ENCODE data around the gene CARS2. TPM values are rescaled to one million over a fixed set of nuclear protein-coding genes. Genes with fewer than 3 reads are reported as not detected.
A peak's percentile ranks its signal among the peaks of the same experiment; 100 is the strongest.
"Not testable (repeated sequence)": the region's sequence is repeated elsewhere in the genome, so short reads cannot be mapped to it uniquely, and the experiment has no call there.

Gene CARS2
- polyA plus RNA-seq, 1 donor from 2014 or later, result 68.5 TPM

DNA sequence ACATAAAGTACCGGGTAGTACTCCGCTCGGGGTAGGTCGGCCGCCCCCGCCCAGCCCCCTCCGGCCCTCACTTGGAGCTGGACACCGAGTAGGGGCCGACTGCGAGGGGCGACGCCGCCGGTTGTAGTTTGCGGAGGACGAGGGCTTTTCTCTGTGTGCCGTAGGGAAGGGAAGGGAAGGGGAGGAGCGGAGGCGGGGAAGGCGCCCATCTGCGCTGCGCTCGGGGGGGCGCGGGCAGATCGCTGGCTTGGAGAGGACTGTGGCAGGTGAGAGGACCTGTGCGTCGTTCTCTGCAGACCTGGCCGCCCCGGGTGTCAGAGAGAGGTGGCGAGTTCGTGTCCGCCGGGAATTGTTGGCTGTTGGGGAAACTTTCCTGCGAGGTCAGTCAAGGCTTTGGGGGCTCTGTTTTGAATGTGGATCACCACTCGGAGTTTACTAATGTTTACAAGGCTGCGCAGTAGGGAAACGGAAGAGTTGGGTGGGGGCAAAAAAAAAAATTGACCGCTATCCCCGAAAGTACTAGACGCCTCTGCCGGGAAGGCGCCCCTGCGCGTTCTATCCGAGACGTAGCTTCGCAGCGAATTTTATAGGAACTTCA lies 9.0 kb upstream of the CARS2 start:
- Mint-ChIP-seq H3K4me1 (peaks cover 8 to 26% (median 9%) of the 10 kb centered on the region in 3 donors), H3K4me3 (peak overlapping the region; percentile 97 to 100 (median 98)), H3K9me3 (no peaks in the 10 kb centered on the region), H3K27ac (peak overlapping the region; percentile 98 to 99 (median 98)), H3K27me3 (no peaks in the 10 kb centered on the region), H3K36me3 (no peaks in the 10 kb centered on the region)

DNA sequence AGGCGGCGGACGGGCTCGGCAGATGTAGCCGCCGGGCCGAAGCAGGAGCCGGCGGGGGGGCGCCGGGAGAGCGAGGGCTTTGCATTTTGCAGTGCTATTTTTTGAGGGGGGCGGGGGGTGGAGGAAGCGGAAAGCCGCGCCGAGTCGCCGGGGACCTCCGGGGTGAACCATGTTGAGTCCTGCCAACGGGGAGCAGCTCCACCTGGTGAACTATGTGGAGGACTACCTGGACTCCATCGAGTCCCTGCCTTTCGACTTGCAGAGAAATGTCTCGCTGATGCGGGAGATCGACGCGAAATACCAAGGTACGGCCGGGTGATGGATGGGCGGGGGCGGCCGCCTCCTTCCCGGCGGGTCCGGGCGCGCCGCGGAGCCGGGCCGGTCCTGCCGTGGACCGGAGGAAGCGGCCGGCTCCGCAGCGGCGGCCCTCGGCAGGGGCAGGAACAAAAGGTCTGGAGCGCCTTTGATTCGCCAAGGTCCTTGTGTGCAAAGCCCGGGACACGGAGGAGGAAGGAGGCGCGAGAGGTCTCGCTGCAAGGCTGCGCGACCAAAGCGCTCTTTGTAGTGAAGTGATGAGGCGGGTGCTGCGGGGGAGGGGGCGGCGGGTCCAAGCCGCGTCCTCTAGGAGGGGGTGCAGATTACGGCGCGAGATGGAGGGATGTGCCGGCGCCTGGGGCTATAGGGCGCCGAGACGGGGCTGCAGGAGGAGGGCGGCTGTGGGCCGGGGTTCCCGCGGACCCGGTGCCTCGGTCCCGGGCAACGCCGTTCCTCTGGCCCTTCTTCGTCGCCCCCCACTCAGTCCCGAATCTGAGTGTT lies 8.3 kb upstream of the CARS2 start:
- H3K4me3 Mint-ChIP-seq, result peak overlapping the region; percentile 97 to 100 (median 98)
- peak overlapping the region; percentile 98 to 99 (median 98) for H3K27ac Mint-ChIP-seq
- H3K4me1 Mint-ChIP-seq, result peaks cover 8 to 26% (median 9%) of the 10 kb centered on the region in 3 donors

DNA sequence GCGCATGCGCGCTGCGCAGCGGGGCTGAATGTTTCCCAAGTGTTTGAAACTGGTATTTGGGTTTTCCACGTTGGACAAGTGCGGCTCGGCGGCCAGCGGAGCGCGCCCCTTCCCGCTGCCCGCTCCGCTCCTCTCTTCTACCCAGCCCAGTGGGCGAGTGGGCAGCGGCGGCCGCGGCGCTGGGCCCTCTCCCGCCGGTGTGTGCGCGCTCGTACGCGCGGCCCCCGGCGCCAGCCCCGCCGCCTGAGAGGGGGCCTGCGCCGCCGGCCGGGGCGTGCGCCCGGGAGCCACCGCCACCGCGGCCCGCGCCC lies 7.7 kb upstream of the CARS2 start, which contains the start of gene ING1:
TSS of gene ING1 (plus strand) at position 59 of the 311 bp plus-strand sequence. CDS start 450 bp downstream, outside the sequence.
- Mint-ChIP-seq H3K4me3 (peak within 1 kb of the TSS; percentile 97 to 100 (median 98)), H3K27me3 (no peaks in the 10 kb centered on the region), H3K4me1 (peaks cover 8 to 23% (median 9%) of the 10 kb centered on the region in 3 donors), H3K36me3 (no peaks in the 10 kb centered on the region), H3K27ac (peak within 1 kb of the TSS; percentile 99 to 100 (median 99)), H3K9me3 (no peaks in the 10 kb centered on the region)

More for the DNA sequence above, 8.3 kb upstream of the CARS2 start:
- H3K9me3 Mint-ChIP-seq, result no peaks in the 10 kb centered on the region
- H3K36me3 Mint-ChIP-seq, result no peaks in the 10 kb centered on the region
- H3K27me3 Mint-ChIP-seq, result no peaks in the 10 kb centered on the region

DNA sequence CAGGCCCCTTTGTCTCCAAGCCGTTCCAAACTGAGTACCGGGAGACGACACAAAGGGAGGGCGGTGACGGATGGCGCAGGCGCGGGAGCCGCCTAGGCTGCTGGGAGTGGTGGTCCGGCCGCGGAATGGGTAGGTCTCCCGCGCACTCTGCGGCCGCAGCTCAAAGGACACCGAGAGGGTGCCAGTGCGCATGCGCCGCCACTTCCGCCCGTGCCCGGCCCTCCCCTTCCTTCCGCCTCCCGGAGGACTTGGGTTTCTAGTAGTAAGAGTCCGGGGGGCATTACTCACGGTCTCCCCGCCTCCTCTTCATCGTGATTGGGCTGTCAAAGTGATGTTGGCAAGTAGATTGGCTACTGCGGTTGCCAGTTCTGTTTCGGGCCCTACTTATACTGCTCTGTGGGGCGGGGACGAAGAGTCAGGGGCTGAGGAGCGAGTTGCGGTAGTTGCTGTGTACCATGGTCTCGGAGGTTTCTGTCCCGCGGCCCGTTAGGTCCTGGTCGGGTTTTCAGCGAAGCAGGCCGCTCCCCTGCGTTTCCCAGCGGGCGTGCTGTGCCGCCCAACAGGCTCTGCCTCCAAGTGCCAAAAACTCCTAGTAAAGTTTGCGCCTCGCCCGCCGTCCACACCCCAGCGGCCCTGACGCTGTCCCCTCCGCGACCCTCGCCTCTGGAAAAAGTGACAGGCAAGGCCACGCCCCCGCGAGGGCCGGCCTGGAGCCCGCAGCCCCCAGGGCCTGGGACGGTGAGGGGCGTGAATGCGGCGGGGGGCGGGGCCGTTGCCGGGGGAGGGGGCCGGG lies 7.1 kb upstream of the CARS2 start:
- peak overlapping the region; percentile 99 to 100 (median 99) for H3K27ac Mint-ChIP-seq
- no peaks in the 10 kb centered on the region for H3K27me3 Mint-ChIP-seq
- H3K9me3 Mint-ChIP-seq, result no peaks in the 10 kb centered on the region
- no peaks in the 10 kb centered on the region for H3K36me3 Mint-ChIP-seq
- peak overlapping the region; percentile 92 to 97 (median 96) for H3K4me3 Mint-ChIP-seq
- H3K4me1 Mint-ChIP-seq, result peaks cover 8 to 21% (median 9%) of the 10 kb centered on the region in 3 donors

DNA sequence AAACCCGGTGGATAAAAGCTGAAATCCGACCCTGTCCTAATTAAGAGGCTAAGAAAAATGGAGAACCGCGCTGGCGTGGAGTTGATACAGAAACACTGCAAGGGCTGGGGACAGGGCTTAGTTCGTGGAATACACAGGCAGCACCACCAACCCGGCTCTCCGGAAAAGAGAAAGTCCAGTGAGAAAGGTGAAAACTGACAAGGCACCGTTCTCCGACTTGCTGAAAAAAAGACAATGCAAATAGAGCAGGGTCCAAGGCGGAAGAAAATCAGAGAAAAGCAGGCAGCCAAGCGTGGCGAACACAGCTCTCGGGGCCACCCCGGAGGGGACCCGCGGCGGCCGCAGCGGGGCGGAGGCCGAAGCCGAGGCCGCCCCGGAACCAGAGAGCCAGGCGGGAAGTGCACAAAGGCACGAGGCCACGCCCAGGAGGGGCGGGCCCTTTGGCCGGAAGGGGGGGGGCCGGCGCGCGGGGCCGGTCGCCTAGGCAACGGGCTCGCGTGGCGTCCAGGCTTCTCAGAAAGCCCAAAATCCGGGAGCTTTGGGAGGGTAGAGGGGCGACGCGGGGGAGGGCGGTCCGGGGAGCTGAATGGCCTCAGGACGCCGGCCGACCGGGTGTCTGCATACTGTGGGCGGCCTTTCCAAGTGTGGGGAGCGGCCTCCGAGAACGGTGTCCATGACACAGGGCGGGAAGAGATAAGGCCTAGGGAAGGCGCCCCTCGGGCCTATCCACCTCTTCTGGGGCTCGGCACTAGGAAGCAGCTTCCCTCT lies 6.3 kb upstream of the CARS2 start:
- H3K27me3 Mint-ChIP-seq, result no peaks in the 10 kb centered on the region
- H3K27ac Mint-ChIP-seq, result peak overlapping the region; percentile 99 to 100 (median 99)
- H3K9me3 Mint-ChIP-seq, result no peaks in the 10 kb centered on the region
- no peaks in the 10 kb centered on the region for H3K36me3 Mint-ChIP-seq
- peak overlapping the region; percentile 92 to 97 (median 96) for H3K4me3 Mint-ChIP-seq
- peaks cover 8 to 20% (median 9%) of the 10 kb centered on the region in 3 donors for H3K4me1 Mint-ChIP-seq

DNA sequence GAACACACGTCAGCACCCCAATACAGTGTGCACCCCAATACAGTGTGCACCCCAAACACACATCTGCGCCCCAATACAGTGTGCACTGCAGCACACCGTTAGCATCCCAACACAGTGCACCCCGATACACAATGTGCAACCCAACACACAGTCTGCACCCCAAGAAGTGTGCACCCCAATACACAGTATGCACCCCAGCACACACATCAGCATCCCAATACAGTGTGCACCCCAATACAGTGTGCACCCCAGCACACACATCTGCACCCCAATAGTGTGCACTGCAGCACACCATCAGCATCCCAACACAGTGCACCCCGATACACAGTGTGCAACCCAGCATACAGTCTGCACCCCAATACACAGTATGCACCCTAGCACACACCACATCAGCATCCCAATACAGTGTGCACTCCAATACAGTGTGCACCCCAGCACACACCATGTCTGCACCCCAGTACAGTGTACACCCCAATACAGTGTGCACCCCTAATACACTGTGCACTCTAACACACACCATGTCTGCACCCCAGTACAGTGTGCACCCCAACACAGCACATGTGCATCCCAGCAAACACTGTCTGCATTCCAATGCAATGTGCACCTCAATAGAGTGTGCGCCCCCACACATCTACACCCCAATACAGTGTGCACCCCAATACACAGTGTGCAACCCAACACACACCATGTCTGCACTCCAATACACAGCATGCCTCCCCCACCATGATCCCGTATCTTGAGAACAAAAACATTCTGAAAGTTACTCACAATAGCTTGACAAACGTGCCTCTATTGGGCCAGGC lies 855 bp upstream of the CARS2 start:
- H3K4me3 Mint-ChIP-seq, result peak overlapping the region; percentile 52 to 93 (median 84)
- peak overlapping the region in 2 of 3 donors; percentile 6 to 63 for H3K27ac Mint-ChIP-seq
- H3K36me3 Mint-ChIP-seq, result no peaks in the 10 kb centered on the region
- H3K9me3 Mint-ChIP-seq, result no peaks in the 10 kb centered on the region
- H3K27me3 Mint-ChIP-seq, result no peaks in the 10 kb centered on the region
- peaks cover 17 to 42% (median 30%) of the 10 kb centered on the region in 3 donors for H3K4me1 Mint-ChIP-seq

DNA sequence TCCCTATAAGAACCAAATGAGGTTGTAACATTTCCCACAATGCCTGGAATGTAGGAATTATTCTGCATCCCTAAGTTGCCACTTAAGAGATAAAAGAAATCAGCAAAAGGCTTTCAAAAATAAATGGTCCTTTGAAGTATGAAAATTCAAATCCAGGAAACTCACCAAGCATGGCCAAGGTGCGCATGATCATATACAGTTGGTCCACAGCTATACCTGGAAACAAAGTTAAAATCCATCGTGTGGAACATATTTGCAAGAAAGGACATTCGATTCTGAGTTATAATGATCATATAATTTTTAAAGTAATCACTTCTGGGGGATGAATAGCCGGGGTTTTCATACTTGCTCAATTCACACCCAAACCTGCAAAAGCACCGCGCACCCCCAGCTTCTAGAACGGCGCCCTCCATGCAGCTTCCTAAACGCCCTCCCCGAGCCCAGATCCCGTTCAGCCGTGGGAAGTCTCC lies 525 bp downstream of the CARS2 start:
- peak overlapping the region; percentile 79 to 90 (median 88) for H3K27ac Mint-ChIP-seq
- no peaks in the 10 kb centered on the region for H3K27me3 Mint-ChIP-seq
- no peaks in the 10 kb centered on the region for H3K36me3 Mint-ChIP-seq
- peak overlapping the region; percentile 52 to 97 (median 95) for H3K4me3 Mint-ChIP-seq
- H3K9me3 Mint-ChIP-seq, result no peaks in the 10 kb centered on the region
- H3K4me1 Mint-ChIP-seq, result peaks cover 17 to 36% (median 31%) of the 10 kb centered on the region in 3 donors

DNA sequence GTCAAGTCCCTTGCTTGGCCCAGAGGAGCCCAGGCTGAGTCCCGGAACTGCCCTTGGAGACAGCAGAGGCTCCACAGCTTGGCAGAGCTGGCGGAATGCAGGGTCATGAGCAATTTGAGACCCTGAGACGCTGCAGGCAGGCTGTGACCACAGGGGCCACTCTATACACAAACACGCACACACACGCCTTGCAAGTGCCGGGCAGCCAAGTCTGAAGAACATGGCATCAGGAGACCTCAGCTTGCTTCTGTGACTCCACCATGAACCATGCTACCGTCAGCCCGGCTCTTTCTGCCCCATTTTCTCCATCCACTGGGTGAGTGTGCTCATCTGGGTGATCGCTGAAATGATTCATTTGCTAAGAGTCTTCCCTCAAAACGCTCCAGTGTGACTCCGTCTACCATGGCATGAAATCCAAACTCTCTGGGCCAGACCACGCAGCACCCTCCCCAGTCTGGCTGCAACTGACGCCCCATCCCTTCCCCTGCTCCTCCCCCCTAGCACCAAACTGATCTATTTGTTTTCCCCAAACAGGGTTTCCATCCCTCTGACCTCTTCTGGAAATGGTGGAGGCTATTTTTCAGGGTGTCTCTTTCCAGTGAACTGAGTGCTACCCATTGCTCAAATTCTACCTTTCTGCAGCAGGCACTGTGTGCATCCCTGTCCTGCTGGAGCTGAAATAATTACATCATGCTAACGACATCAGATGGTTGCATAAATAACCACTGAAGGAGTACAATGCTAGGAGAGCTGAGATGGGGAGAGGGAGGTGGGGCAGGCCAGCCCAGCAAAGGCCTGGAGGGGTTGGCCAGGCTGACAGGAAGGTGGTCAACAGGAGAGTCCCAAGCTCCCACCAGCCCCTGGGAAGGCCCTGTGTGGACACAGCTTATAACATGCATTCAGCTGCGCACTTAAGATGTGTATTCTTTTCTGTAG lies 3.1 kb downstream of the CARS2 start:
- no peaks in the 10 kb centered on the region for H3K9me3 Mint-ChIP-seq
- H3K4me3 Mint-ChIP-seq, result peak overlapping the region in 2 of 4 donors; percentile 48 to 52
- H3K27ac Mint-ChIP-seq, result peak overlapping the region in 1 of 3 donors; percentile 31
- peaks cover 3% of the 10 kb centered on the region for H3K36me3 Mint-ChIP-seq
- H3K27me3 Mint-ChIP-seq, result no peaks in the 10 kb centered on the region
- peaks cover 26 to 49% (median 41%) of the 10 kb centered on the region in 3 donors for H3K4me1 Mint-ChIP-seq

DNA sequence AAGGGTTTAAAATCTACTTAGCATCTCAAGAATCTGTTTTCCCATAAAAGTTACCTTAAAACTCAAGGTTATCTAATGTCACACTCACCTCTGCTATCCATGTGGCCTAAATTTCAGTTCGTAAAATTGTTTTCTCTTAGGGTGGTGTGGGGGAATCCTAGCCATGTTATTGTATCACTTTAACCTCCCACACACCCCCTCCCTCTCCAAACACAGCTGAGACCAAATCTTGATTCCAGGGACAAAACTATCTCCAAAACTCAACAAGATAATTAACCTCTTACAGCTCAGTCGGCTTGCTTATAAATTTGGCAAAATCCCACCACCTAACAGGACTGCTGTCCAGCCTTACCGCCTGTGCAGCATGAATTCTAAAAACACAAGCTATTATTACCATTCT lies 3.8 kb downstream of the CARS2 start:
- H3K9me3 Mint-ChIP-seq, result no peaks in the 10 kb centered on the region
- peak overlapping the region in 3 of 4 donors; percentile 5 to 63 (median 52) for H3K4me3 Mint-ChIP-seq
- H3K36me3 Mint-ChIP-seq, result peaks cover 4% of the 10 kb centered on the region
- H3K27ac Mint-ChIP-seq, result no peak overlapping the region
- H3K27me3 Mint-ChIP-seq, result no peaks in the 10 kb centered on the region
- H3K4me1 Mint-ChIP-seq, result peaks cover 30 to 46% (median 43%) of the 10 kb centered on the region in 3 donors

DNA sequence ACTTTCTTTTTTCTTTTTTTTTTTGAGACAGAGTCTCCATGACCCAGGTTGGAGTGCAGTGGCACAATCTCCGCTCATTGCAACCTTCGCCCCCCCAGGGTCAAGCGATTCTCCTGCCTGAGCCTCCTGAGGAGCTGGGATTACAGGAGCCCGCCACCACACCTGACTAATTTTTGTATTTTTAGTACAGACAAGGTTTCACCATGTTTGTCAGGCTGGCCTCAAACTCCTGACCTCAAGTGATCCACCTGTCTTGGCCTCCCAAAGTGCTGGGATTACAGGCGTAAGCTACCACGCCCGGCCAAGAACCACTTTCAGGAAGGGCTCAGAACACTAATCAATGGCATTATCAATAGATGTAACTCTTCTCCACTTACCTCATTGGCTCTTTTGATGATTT lies 4.9 kb downstream of the CARS2 start:
- H3K4me1 Mint-ChIP-seq, result peaks cover 30 to 37% (median 35%) of the 10 kb centered on the region in 3 donors
- H3K27ac Mint-ChIP-seq, H3K4me3 Mint-ChIP-seq, H3K27me3 Mint-ChIP-seq, H3K9me3 Mint-ChIP-seq, H3K36me3 Mint-ChIP-seq: not testable (repeated sequence)

DNA sequence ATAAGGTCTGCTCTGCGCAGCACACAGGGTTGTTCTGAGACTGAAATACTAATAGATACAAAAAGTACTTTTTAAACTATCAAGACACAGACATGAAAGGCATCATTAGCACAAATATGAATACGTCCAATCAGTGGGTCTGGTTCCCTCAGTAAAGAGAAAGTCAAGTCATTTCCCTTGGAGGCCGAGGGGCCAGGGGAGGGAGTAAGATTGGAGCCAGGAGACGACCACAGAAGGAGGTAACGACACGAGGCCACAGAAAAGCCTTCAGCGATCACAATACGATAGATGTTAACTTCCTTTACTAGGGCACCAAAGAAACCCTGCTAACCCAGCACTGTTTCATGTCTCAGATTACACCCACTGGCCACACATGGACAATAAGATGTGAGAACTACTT lies 5.3 kb downstream of the CARS2 start:
- H3K36me3 Mint-ChIP-seq, result peaks cover 4% of the 10 kb centered on the region
- H3K4me1 Mint-ChIP-seq, result peaks cover 30 to 37% (median 35%) of the 10 kb centered on the region in 3 donors
- no peaks in the 10 kb centered on the region for H3K27me3 Mint-ChIP-seq
- no peaks in the 10 kb centered on the region for H3K9me3 Mint-ChIP-seq
- peak overlapping the region in 2 of 4 donors; percentile 5 to 53 for H3K4me3 Mint-ChIP-seq
- H3K27ac Mint-ChIP-seq, result no peak overlapping the region

DNA sequence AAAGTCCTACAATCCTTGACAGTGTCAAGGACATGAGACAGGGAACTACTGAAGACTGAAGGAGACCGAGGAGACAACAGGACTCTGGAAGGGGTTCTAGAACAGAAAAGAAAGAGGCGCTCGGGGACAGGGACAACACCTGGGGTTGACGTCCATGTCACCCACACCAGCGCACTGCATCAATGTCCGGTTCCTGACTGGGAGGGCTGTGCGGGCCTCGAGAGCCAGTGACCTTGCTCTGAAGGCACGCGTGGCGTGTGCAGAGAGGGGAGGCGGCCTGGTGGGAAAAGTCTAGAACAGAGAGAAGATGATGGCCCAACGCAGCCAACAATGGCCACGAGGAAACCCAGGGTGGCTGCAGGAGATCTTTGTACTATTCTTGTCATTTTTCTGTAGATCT lies 5.7 kb downstream of the CARS2 start:
- Mint-ChIP-seq H3K27me3 (no peaks in the 10 kb centered on the region), H3K9me3 (no peaks in the 10 kb centered on the region), H3K4me1 (peaks cover 25 to 34% (median 32%) of the 10 kb centered on the region in 3 donors), H3K4me3 (peak overlapping the region in 1 of 4 donors; percentile 53), H3K36me3 (peaks cover 4% of the 10 kb centered on the region), H3K27ac (peak overlapping the region in 1 of 3 donors; percentile 64)

Measured in IgD-negative memory B cell (primary cell).